K562 (cell line): ENCODE results near the gene ANXA4. TPM values are rescaled to one million over a fixed set of nuclear protein-coding genes. Genes with fewer than 3 reads are reported as not detected.

ENCODE experiments used
- CHD7 ChIP-seq: fragments of 200-600 bp; sonication (generic); IDR thresholded peaks from one replicate; pipeline ENCODE4 v1.6.1; 2012; ENCODE audit warnings: mild to moderate bottlenecking, low read depth, low read length, inconsistent platforms
- ELF2 ChIP-seq: fragments of 250-450 bp; sonication (Bioruptor Pico); IDR thresholded peaks from 2 replicates; pipeline ENCODE4 v1.5.0; 2021; ENCODE audit warnings: mild to moderate bottlenecking
- IRF2 ChIP-seq: sonication (generic); formaldehyde crosslinking; IDR thresholded peaks from 2 replicates; pipeline ENCODE4 v1.8.1; 2022; ENCODE audit warnings: mild to moderate bottlenecking, missing genetic modification reagents
- STAT5A ChIP-seq: IDR thresholded peaks from 2 replicates; pipeline ENCODE4 v1.6.1; 2012; ENCODE audit warnings: low read length, inconsistent platforms, borderline replicate concordance
- ZC3H4 ChIP-seq: sonication (generic); formaldehyde crosslinking; IDR thresholded peaks from 2 replicates; pipeline ENCODE4 v1.9.0; 2021; ENCODE audit warnings: missing genetic modification reagents, borderline replicate concordance
- ZFX ChIP-seq: sonication (generic); formaldehyde crosslinking; IDR thresholded peaks from 2 replicates; pipeline ENCODE4 v1.8.0; 2022; ENCODE audit warnings: mild to moderate bottlenecking, missing genetic modification reagents, moderate library complexity
- ZNF592 ChIP-seq: fragments of 450-650 bp; IDR thresholded peaks from 2 replicates; pipeline ENCODE4 v1.6.1; 2017; ENCODE audit warnings: antibody characterized with exemption, mild to moderate bottlenecking
- polyA plus RNA-seq, 8 experiments: library from polyadenylated mRNA; depleted of rRNA in 4 of 8; stranded (reverse) in 5 of 8; unstranded in 3 of 8; fragments of >200 nt; fragmentation: Nextera tagmentation in 2 of 8; fragmentation: Illumina TruSeq in 1 of 8; extraction: Ambion mirVana in 2 of 8; extraction: Trizol in 1 of 8; gene quantifications; 2 replicates each; pipeline versions ENCODE4 v1.2.1 to v1.2.3, GENCODE V29; 2011 to 2014; ENCODE audit warnings: inconsistent platforms in 1 of 8, missing spikeins in 1 of 8
- total RNA-seq, 7 experiments: library from RNA; depleted of rRNA in 6 of 7; stranded (reverse); fragments of >200 nt in 6 of 7; fragmentation: Illumina TruSeq in 2 of 7; extraction: Trizol in 2 of 7; gene quantifications; 2 replicates each; pipeline versions ENCODE4 v1.2.1 to v1.2.3, GENCODE V29; 2011 to 2021; ENCODE audit warnings: low replicate concordance in 1 of 7

Gene ANXA4
- total and polyA plus RNA-seq, 9 of the 15 experiments (the other 6 are each of a cell fraction or from before 2014, with no cell fraction given): 3.4 to 13.6 (median 11.6) TPM

- TF ChIP-seq IRF2 (CRISPR knock-in tag) (no peak), CHD7 (no peak), ZNF592 (no peak), ELF2 (CRISPR knock-in tag) (no peak), STAT5A (no peak), ZC3H4 (CRISPR knock-in tag) (no peak), ZFX (CRISPR knock-in tag) (no peak)
Measured at GRCh38 chr2:69709290-69709689, 32.6 kb upstream of the ANXA4 start (continued).
